Mesodermal cell (in vitro differentiated cells): ENCODE measurements around the gene PUDP.

ENCODE experiments used
- H3K27ac ChIP-seq: 2 replicates; pipeline ENCODE4 v1.7.0; 2013; ENCODE audit warnings: mild to moderate bottlenecking, low read depth, low read length, moderate library complexity; ENCODE audit not compliant: severe bottlenecking
- H3K36me3 ChIP-seq: 2 replicates; pipeline ENCODE4 v1.7.1; 2013; ENCODE audit warnings: mild to moderate bottlenecking, low read length, moderate library complexity; ENCODE audit not compliant: control insufficient read depth, insufficient read depth
- H3K4me1 ChIP-seq: one replicate; pipeline ENCODE4 v1.7.1; 2013; ENCODE audit warnings: mild to moderate bottlenecking, low read length; ENCODE audit not compliant: insufficient read depth, control insufficient read depth, poor library complexity, severe bottlenecking
- H3K4me3 ChIP-seq: 2 replicates; pipeline ENCODE4 v1.7.0; 2013; ENCODE audit warnings: low read length, control low read depth, mild to moderate bottlenecking; ENCODE audit not compliant: insufficient read depth, poor library complexity, severe bottlenecking; ENCODE audit errors: extremely low read depth
- H3K9me3 ChIP-seq: 2 replicates; pipeline ENCODE4 v1.7.1; 2013; ENCODE audit warnings: mild to moderate bottlenecking, low read length, moderate library complexity; ENCODE audit not compliant: control insufficient read depth
- WGBS, 2 experiments: methylation state at CpG; one replicate each; pipeline ENCODE4 v1.1.5; 2013; ENCODE audit warnings: missing lambda C conversion rate in 2 of 2; ENCODE audit not compliant: insufficient coverage in 2 of 2; 5-methylcytosine and 5-hydroxymethylcytosine counted together

Gene PUDP

DNA sequence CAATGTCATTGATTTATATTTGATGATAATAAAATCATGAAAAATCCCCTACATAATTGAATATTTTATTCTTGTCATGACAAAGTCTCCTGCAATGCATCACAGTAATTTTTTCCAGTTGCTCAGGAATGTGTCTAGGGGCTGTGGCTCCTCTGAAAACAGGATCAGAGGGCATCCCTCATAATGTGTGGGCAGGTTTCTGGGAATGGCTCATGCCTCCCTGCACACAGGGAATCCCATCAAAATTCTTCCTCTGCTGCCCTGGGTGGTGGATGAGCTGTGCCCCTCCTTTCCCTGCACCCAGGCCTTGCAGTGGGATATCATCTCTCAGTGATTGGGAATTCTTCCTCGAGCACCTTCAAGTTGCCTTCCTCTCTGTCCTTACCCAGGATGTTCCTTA lies 20.4 kb upstream of the PUDP start:
- Histone ChIP-seq H3K4me3 (no peak overlapping the region), H3K9me3 (no peaks in the 10 kb centered on the region), H3K36me3 (no peaks in the 10 kb centered on the region), H3K4me1 (no peaks in the 10 kb centered on the region), H3K27ac (no peak overlapping the region)
- 83 to 100% methylated on average over 1 of the region's 1 CpG for WGBS, 2 experiments

DNA sequence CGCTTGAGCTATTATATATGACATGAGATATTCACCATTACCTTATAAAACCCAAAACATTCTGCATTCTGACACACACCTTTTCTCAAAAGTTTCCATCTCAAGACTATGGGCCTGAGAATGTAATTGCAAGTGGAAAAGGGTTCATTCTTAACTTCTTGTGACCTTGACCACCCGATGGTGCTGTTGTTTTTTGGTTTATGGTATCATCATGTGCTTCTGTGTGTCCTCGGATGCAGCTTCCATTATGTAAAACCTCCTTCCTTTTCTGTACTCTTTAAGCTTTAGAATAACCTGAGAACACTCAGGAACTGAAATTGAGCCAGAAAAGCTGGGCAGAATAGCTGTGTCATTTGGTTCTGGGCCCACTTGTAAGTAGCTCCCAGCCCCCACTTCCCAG lies 16.2 kb upstream of the PUDP start:
- Histone ChIP-seq H3K27ac (no peak overlapping the region), H3K9me3 (no peaks in the 10 kb centered on the region), H3K4me3 (no peak overlapping the region), H3K4me1 (no peaks in the 10 kb centered on the region), H3K36me3 (no peaks in the 10 kb centered on the region)
- no CpG with 5 or more reads among the region's 3 CpGs for WGBS, 2 experiments

GRCh38 chrX:7163146-7163677 lies 15.3 kb upstream of the PUDP start:
- WGBS, 2 experiments, result 80% methylated on average over 1 of the region's 1 CpG; no CpG with 5 or more reads in 1 of the 2 experiments

GRCh38 chrX:7159149-7159861 lies 11.4 kb upstream of the PUDP start:
- Histone ChIP-seq H3K4me3 (no peak overlapping the region), H3K9me3 (no peaks in the 10 kb centered on the region), H3K36me3 (no peaks in the 10 kb centered on the region), H3K27ac (no peak overlapping the region), H3K4me1 (no peaks in the 10 kb centered on the region)
- WGBS, 2 experiments, result 58 to 88% methylated on average over 2 to 3 of the region's 7 CpGs

More at GRCh38 chrX:7163146-7163677, 15.3 kb upstream of the PUDP start:
- no peak overlapping the region for H3K27ac ChIP-seq
- H3K36me3 ChIP-seq, result no peaks in the 10 kb centered on the region
- no peaks in the 10 kb centered on the region for H3K9me3 ChIP-seq
- no peaks in the 10 kb centered on the region for H3K4me1 ChIP-seq
- no peak overlapping the region for H3K4me3 ChIP-seq

DNA sequence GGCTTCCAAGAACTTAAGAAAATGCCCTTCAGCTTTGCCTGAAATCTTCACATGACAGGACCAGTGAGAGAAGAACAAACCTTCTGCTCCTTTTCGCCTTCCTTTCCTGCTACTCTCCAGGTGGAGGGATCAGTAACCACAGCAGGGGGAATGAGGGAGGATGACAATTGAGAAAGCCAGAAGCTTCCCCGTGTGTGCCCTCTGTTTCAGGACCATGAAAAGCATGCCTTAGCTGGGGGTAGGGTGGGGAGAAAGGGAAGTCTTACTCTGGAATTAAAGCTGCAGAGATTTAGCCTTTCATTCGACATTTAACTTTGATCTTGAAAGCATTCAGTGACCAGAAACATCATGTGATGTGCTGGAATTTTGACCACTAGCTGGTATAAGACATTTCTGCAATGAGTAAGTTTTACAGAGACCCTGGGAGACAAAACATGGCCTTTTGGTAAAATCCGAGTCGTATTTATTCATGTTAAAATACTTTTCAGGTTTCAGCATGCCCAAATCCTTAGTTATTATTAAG lies 10.6 kb upstream of the PUDP start:
- WGBS, 2 experiments, result 40% methylated on average over 1 of the region's 5 CpGs; no CpG with 5 or more reads in 1 of the 2 experiments
- Histone ChIP-seq H3K4me1 (no peaks in the 10 kb centered on the region), H3K36me3 (no peaks in the 10 kb centered on the region), H3K4me3 (no peak overlapping the region), H3K27ac (no peak overlapping the region), H3K9me3 (no peaks in the 10 kb centered on the region)

GRCh38 chrX:7156879-7157278 lies 8.9 kb upstream of the PUDP start:
- 60 to 93% methylated on average over 1 to 2 of the region's 3 CpGs for WGBS, 2 experiments
- Histone ChIP-seq H3K4me3 (no peak overlapping the region), H3K4me1 (no peaks in the 10 kb centered on the region)

GRCh38 chrX:7155163-7155562 lies 7.2 kb upstream of the PUDP start:
- Histone ChIP-seq H3K4me3 (no peak overlapping the region), H3K36me3 (no peaks in the 10 kb centered on the region), H3K9me3 (no peaks in the 10 kb centered on the region), H3K27ac (no peak overlapping the region), H3K4me1 (no peaks in the 10 kb centered on the region)
- no CpG with 5 or more reads among the region's 1 CpG for WGBS, 2 experiments

More at GRCh38 chrX:7156879-7157278, 8.9 kb upstream of the PUDP start:
- Histone ChIP-seq H3K36me3 (no peaks in the 10 kb centered on the region), H3K27ac (no peak overlapping the region), H3K9me3 (no peaks in the 10 kb centered on the region)

- Histone ChIP-seq H3K36me3 (no peaks in the 10 kb centered on the region), H3K27ac (no peak overlapping the region), H3K4me3 (no peak overlapping the region), H3K4me1 (no peaks in the 10 kb centered on the region), H3K9me3 (no peaks in the 10 kb centered on the region)
- WGBS, 2 experiments, result 58% methylated on average over 4 of the region's 7 CpGs; no CpG with 5 or more reads in 1 of the 2 experiments
Measured at GRCh38 chrX:7154041-7154597, 6.2 kb upstream of the PUDP start.

DNA sequence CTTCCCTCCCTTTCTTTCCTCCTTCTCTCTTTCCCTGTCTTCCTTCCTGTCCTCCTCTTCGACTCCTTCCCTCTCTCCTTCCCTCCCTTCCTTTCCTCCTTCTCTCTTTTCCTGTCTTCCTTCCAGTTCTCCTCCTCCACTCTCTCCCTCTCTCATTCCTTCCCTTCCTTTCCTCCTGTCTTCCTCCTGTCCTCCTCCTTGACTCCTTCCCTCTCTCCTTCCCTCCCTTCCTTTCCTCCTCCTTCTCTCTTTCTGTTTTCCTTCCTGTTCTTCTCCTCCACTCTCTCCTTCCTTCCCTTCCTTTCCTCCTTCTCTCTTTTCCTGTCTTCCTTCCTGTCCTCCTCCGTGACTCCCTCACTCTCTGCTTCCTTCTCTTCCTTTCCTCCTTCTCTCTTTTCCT lies 5.3 kb upstream of the PUDP start:
- no peaks in the 10 kb centered on the region for H3K4me1 ChIP-seq
- no peak overlapping the region for H3K27ac ChIP-seq
- WGBS, 2 experiments, result 88 to 92% methylated on average over 1 to 2 of the region's 2 CpGs
- H3K36me3 ChIP-seq, result no peaks in the 10 kb centered on the region
- no peak overlapping the region for H3K4me3 ChIP-seq
- H3K9me3 ChIP-seq, result no peaks in the 10 kb centered on the region

DNA sequence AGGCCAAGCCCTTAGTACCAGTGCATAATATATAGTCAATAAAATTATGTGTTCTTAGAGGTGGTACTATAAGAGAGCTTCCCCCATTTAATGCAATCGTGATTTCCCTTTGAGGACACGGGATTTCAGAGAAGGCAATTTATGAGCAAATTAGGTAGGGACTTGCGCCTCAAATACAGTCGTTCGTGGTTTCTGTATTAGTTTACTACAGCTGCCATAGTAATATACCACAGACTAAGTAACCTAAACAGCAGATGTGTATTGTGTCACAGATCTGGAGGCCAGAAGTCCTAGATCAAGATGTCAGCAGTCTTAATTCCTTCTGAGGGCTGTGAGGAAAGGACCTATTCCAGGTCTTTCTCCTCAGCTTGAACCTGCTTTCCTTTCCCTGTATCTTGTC lies 1.5 kb upstream of the PUDP start:
- no peak overlapping the region for H3K4me3 ChIP-seq
- H3K4me1 ChIP-seq, result no peaks in the 10 kb centered on the region
- no CpG with 5 or more reads among the region's 5 CpGs for WGBS, 2 experiments
- no peaks in the 10 kb centered on the region for H3K9me3 ChIP-seq
- H3K27ac ChIP-seq, result no peak overlapping the region
- no peaks in the 10 kb centered on the region for H3K36me3 ChIP-seq
